DMS53 (cell line): ENCODE data around the gene CASP1.
"Not testable (repeated sequence)": the region's sequence is repeated elsewhere in the genome, so short reads cannot be mapped to it uniquely, and the experiment has no call there.

Source experiments
- DNase-seq: peaks from one replicate; lab custom pipeline; 2025; lab: John Stamatoyannopoulos, UW

The CASP1 gene

GRCh38 chr11:105034813-105035620 lies at the start of gene CASP1:
CASP1 (minus strand) TSS chr11:105035144; CDS start chr11:105035113, 31 bp downstream.
- DNase-seq: no peak

GRCh38 chr11:105081412-105082150 lies 46.6 kb upstream of the CASP1 start:
- DNase-seq: no peak

- not testable (repeated sequence) for DNase-seq
Observed at GRCh38 chr11:105080171-105080906, 45.4 kb upstream of the CASP1 start.

DNA sequence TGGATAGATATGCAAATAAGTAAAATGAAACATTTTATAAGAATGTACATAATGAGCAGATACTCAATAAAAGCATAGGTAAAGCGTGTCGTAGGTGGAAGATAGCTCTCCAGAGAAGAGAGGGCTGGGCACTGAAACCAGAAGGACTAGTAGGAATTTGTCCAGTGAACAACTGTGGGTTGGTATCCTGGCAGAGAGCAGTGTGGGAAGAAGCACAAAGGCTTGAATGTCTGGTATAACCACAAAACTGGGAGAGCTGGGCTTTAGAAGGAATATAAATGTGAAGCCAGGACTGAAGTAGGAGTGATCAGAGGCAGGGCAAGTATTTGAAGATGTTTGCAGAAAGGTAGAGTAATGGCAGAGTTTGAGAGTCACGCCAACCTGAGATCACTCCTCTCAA lies 43.3 kb upstream of the CASP1 start:
- no peak for DNase-seq

DNA sequence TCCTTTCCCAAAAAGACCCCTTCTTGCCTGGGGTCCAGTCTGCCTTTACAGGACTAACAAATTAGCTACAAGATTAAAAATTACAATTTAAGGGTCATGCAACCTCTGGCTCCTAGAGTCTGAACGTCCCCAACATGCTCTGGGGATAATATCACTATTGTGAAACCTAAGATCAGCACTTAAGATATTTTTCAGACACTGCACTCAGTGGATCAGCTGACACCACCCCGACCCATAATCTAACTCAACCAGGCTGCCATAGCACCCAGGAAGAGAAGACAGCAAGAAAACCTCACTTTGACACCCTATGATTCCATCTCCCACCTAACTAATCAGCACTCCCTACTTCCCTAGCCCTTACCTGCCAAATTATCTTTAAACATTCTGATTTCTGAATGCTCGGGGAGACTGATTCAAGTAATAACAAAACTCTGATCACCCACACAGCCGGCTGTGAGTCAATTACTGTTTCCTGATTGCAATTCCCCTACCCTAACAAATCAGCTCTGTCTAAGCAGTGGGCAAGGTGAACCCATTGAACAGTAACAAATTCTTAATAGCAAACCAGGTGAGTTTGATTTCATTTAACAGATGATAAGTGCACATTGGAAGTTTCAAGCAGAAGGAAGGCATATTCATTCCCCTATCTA lies 42.3 kb upstream of the CASP1 start:
- DNase-seq: not testable (repeated sequence)

DNA sequence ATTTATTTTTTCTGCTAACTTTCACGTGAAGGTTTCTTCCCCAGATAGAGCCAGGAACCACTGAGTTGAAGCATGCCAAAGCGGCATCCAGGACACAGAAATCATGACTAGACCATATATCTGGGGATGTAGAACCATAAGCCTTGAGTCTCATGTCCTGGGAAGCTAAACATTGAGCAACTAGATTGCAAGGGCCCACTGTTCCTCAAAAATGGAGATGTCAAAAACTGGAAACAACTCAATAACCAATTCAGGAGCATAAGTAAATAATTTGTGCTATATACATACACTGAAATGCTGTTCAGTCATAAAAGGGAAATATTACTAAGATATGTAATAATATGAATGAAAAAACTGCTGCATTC lies 39.2 kb upstream of the CASP1 start:
- no peak for DNase-seq

- DNase-seq: no peak
Observed at GRCh38 chr11:105073456-105074165, 38.7 kb upstream of the CASP1 start.

DNA sequence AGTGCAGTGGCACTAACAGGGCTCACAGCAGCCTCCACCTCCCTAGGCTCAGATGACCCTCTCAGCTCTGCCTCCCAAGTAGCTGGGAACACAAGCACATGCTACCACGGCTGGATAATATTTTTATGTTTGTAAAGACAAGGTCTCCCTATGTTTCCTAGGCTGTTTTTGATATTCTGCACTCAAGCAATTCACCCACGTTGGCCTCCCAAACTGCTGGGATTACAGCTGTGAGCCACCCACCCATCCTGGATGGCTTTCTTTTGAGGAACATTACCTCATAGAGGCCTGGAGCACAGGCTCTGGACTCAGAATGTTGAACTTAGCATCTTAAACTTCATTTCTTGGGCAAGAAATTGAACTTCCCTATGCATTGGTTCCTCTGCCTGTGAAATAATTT lies 37.1 kb upstream of the CASP1 start:
- DNase-seq: not testable (repeated sequence)

GRCh38 chr11:105071089-105071732 lies 36.3 kb upstream of the CASP1 start:
- no peak for DNase-seq

DNA sequence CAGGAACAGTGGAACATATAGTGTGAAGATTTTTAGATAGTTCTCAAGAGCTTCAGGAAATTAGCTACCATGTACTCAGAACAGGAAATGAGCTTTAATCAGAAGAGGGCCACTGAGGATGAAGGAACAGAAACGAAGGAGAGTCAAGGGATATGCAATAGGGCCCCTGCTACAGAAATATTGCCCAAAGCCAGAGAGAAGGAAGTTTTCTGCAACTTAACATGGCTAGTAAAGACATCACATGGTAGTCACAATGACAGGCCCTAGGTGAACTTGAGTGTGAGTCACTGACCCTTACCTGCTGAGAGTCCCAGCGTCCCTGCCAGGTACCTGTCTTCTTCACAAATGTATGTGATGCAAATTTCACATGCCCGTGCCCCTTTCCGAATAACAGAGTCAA lies 35.4 kb upstream of the CASP1 start:
- DNase-seq: peak; percentile 9

DNA sequence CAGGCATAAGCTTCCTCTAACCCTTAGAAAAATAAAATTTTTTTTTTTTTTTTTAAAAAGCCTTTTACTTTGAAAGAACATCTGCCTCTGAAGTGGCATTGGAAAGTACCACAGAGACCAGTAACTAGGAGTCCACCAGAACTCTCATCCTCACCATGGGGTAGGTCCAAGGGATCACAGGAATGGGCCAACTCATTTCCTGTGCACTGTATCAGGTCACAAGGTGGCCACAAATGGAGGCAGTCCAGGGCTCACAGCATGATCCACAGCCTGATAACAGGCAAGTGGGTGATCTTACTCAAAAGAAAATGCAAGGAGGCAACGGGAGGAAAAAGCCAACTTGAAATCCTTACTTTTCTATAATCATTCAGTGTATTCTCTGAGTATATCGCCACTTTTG lies 34.8 kb upstream of the CASP1 start:
- DNase-seq: not testable (repeated sequence)

- not testable (repeated sequence) for DNase-seq
Observed at GRCh38 chr11:105063245-105063941, 28.4 kb upstream of the CASP1 start.

GRCh38 chr11:105057432-105057831 lies 22.5 kb upstream of the CASP1 start:
- no peak for DNase-seq

- no peak for DNase-seq
Observed at GRCh38 chr11:105056446-105056845, 21.5 kb upstream of the CASP1 start.

- no peak for DNase-seq
Observed at GRCh38 chr11:105054723-105055493, 20.0 kb upstream of the CASP1 start.

DNA sequence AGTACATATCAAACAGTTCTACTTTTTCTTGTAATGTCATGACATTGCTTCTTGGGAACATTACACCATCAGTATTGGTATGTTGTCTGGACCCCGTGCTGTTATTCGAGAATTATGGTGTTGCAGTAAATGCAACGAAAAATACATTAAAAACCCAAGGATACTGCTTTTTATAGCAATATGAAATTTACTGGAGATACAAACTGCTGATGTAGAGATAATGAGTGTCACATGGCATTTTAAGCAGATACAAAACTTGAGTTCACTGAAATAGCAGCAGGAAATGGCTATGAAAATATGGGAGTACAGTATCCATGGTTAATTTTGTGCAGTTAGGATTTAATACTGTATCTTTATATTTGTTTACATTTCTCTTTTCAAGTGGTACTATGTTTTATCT lies 17.5 kb upstream of the CASP1 start:
- no peak for DNase-seq

- DNase-seq: no peak
Observed at GRCh38 chr11:105051559-105051958, 16.6 kb upstream of the CASP1 start.

DNA sequence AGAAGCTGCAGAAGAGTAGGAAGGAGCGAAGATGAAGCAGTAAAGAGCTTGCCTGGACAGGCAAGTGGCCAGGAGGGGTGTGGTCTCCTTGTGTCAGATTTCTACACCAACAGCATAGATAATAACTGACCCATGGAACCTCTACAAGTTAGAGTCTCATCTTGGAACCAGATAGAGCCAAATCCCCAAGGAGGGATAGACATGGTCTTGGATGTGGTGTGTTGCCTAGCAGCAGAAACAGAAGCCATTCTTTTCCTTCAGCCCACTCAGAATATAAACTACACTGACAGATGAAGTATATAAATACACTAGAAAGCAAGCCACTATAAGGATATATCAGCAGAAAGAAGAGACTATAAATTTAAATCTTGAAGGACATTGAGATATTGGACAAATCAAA lies 14.5 kb upstream of the CASP1 start:
- DNase-seq: no peak

- DNase-seq: peak; percentile 71
Observed at GRCh38 chr11:105046898-105047579, 12.1 kb upstream of the CASP1 start.
